Neural crest cell (in vitro differentiated cells): Measurements from ENCODE around the gene CYBRD1. TPM values are rescaled to one million over a fixed set of nuclear protein-coding genes. Genes with fewer than 3 reads are reported as not detected.

Source experiments
- DNase-seq: peaks from one replicate; pipeline ENCODE4 v3.0.0; 2021; ENCODE audit warnings: low read depth, mixed read lengths, low spot score
- H3K27ac Mint-ChIP-seq: one replicate; pipeline ENCODE4 v1.8.0; 2021; ENCODE audit warnings: mild to moderate bottlenecking, mixed read lengths; ENCODE audit not compliant: unreplicated experiment
- H3K27me3 Mint-ChIP-seq: 2 replicates; pipeline ENCODE4 v1.8.0; 2021; ENCODE audit warnings: low read depth, mild to moderate bottlenecking, mixed read lengths
- H3K36me3 Mint-ChIP-seq: 2 replicates; pipeline ENCODE4 v1.8.0; 2021; ENCODE audit warnings: low read depth, mild to moderate bottlenecking, mixed read lengths
- H3K4me1 Mint-ChIP-seq: 2 replicates; pipeline ENCODE4 v1.8.0; 2021; ENCODE audit warnings: mixed read lengths
- H3K4me3 Mint-ChIP-seq: one replicate; pipeline ENCODE4 v1.8.0; 2021; ENCODE audit warnings: mild to moderate bottlenecking, mixed read lengths
- H3K9me3 Mint-ChIP-seq: 2 replicates; pipeline ENCODE4 v1.8.0; 2021; ENCODE audit warnings: mixed read lengths
- CTCF ChIP-seq: fragments of 200-600 bp; sonication (generic); conservative IDR thresholded peaks from 2 replicates; pipeline ENCODE4 v1.5.0; 2021; ENCODE audit warnings: antibody characterized with exemption, mild to moderate bottlenecking
- total RNA-seq: library from RNA; stranded (reverse); gene quantifications from 2 replicates; pipeline ENCODE4 v1.2.1, GENCODE V29; 2021

The CYBRD1 gene
- total RNA-seq, 1 donor from 2014 or later = 11.8 TPM

GRCh38 chr2:171598713-171599319 lies 76.5 kb downstream of the CYBRD1 start:
- no peak overlapping the region for H3K4me3 Mint-ChIP-seq

GRCh38 chr2:171600126-171600525 lies 77.9 kb downstream of the CYBRD1 start:
- no peaks in the 10 kb centered on the region for H3K9me3 Mint-ChIP-seq
- H3K4me3 Mint-ChIP-seq = no peak overlapping the region
- no peak for DNase-seq
- no peaks in the 10 kb centered on the region for H3K36me3 Mint-ChIP-seq
- no peak for TF ChIP-seq CTCF
- peaks cover 19% of the 10 kb centered on the region for H3K27me3 Mint-ChIP-seq
- no peak overlapping the region for H3K27ac Mint-ChIP-seq
- no peaks in the 10 kb centered on the region for H3K4me1 Mint-ChIP-seq

More at GRCh38 chr2:171598713-171599319, 76.5 kb downstream of the CYBRD1 start:
- H3K4me1 Mint-ChIP-seq = no peaks in the 10 kb centered on the region
- H3K36me3 Mint-ChIP-seq = no peaks in the 10 kb centered on the region
- H3K27ac Mint-ChIP-seq = no peak overlapping the region
- peak; percentile 36 for DNase-seq
- H3K27me3 Mint-ChIP-seq = peaks cover 19% of the 10 kb centered on the region
- TF ChIP-seq CTCF = peak; percentile 91
- H3K9me3 Mint-ChIP-seq = no peaks in the 10 kb centered on the region

- H3K27ac Mint-ChIP-seq = no peak overlapping the region
- no peaks in the 10 kb centered on the region for H3K9me3 Mint-ChIP-seq
- no peak for TF ChIP-seq CTCF
- H3K27me3 Mint-ChIP-seq = peaks cover 19% of the 10 kb centered on the region
- DNase-seq = no peak
- H3K4me3 Mint-ChIP-seq = no peak overlapping the region
- H3K36me3 Mint-ChIP-seq = no peaks in the 10 kb centered on the region
- no peaks in the 10 kb centered on the region for H3K4me1 Mint-ChIP-seq
These were observed 80.1 kb downstream of the CYBRD1 start for GRCh38 chr2:171602352-171602751.

Other genes starting within 250 kb of the CYBRD1 start
- gene METTL8, start 88.5 kb upstream of the CYBRD1 start, total RNA-seq = 21.6 and 27.7 TPM in 2 replicates
- 21.6 and 22.4 TPM in 2 replicates for gene DCAF17, start 88.2 kb upstream of the CYBRD1 start, total RNA-seq
- gene DYNC1I2, start 165.0 kb downstream of the CYBRD1 start, total RNA-seq = 109 and 122 TPM in 2 replicates